B cell (primary cell): ENCODE measurements around the gene KLHL13. TPM values are rescaled to one million over a fixed set of nuclear protein-coding genes. Genes with fewer than 3 reads are reported as not detected.

Experiments used
- ATAC-seq: fragments of 200-7000 bp; cut with Tn5 transposase; one replicate; pipeline ENCODE4 v1.10.0; 2021; ENCODE audit warnings: low read depth, mild to moderate bottlenecking, moderate number of reproducible peaks, moderate library complexity
- CTCF ChIA-PET: fragments of 350-600 bp; sonication (Branson Sonifier 250); formaldehyde crosslinking; loops from one replicate; lab custom pipeline; 2021; ENCODE audit warnings: antibody characterized with exemption, inconsistent platforms; lab: Charles Lee
- POLR2A ChIA-PET: fragments of 350-600 bp; sonication (Branson Sonifier 250); formaldehyde crosslinking; loops from one replicate; lab custom pipeline; 2021; ENCODE audit warnings: antibody characterized with exemption; lab: Charles Lee
- DNase-seq: peaks from one replicate; pipeline ENCODE4 v3.0.0; 2013
- H2AFZ ChIP-seq: 2 replicates; pipeline ENCODE4 v1.6.1; 2012; ENCODE audit warnings: mild to moderate bottlenecking, low read depth, low read length; ENCODE audit not compliant: insufficient read depth, poor library complexity, severe bottlenecking
- H3K27ac ChIP-seq, 2 donors: 1 replicate in 1 of 2; 2 replicates in 1 of 2; pipeline ENCODE4 v1.5.1; 2012 to 2013; ENCODE audit warnings: low read length in 2 of 2, mild to moderate bottlenecking in 2 of 2, moderate library complexity in 1 of 2
- H3K27me3 ChIP-seq, 4 experiments: fragments of 200-600 bp in 1 of 4; sonication (generic) in 1 of 4; replicated peaks in 1 of 4; 1 replicate in 2 of 4; 2 replicates in 2 of 4; pipeline versions ENCODE4 v1.6.1 to v1.7.0; 2013 to 2016; ENCODE audit warnings: low read length in 3 of 4, mild to moderate bottlenecking in 2 of 4, mixed read lengths in 1 of 4, moderate library complexity in 1 of 4; ENCODE audit not compliant: insufficient read depth in 4 of 4, control insufficient read depth in 3 of 4; ENCODE audit errors: control extremely low read depth in 1 of 4
- H3K36me3 ChIP-seq, 2 experiments: replicated peaks in 1 of 2; 1 replicate in 1 of 2; 2 replicates in 1 of 2; pipeline versions ENCODE4 v1.6.1 to v1.7.1; 2013; ENCODE audit warnings: low read length in 1 of 2; ENCODE audit not compliant: insufficient read depth in 2 of 2, control insufficient read depth in 1 of 2; ENCODE audit errors: control extremely low read depth in 1 of 2, extremely low read depth in 1 of 2
- H3K4me1 ChIP-seq, 2 donors: fragments of 200-600 bp in 1 of 2; sonication (generic) in 1 of 2; 1 replicate in 1 of 2; 2 replicates in 1 of 2; pipeline versions ENCODE4 v1.5.1 to v1.6.1; 2013 to 2017; ENCODE audit warnings: low read length in 2 of 2; ENCODE audit not compliant: control insufficient read depth in 2 of 2, insufficient read depth in 2 of 2
- H3K4me2 ChIP-seq: replicated peaks from 2 replicates; pipeline ENCODE3; 2012; ENCODE audit warnings: mild to moderate bottlenecking, low read depth, low read length; ENCODE audit not compliant: poor library complexity, severe bottlenecking
- H3K4me3 ChIP-seq, 5 experiments: fragments of 200-600 bp in 1 of 5; sonication (generic) in 1 of 5; 1 replicate in 3 of 5; 2 replicates in 2 of 5; pipeline versions ENCODE4 v1.5.1 to v1.7.0; 2011 to 2016; ENCODE audit warnings: low read length in 4 of 5, mild to moderate bottlenecking in 4 of 5, low read depth in 2 of 5, control low read depth in 1 of 5, moderate library complexity in 1 of 5; ENCODE audit not compliant: insufficient read depth in 1 of 5; ENCODE audit errors: control extremely low read depth in 1 of 5, extremely low read depth in 1 of 5
- H3K79me2 ChIP-seq: fragments of 200-600 bp; sonication (generic); one replicate; pipeline ENCODE4 v1.6.0; 2016; ENCODE audit warnings: low read length; ENCODE audit not compliant: control insufficient read depth, insufficient read depth
- H3K9ac ChIP-seq: fragments of 200-600 bp; sonication (generic); 2 replicates; pipeline ENCODE4 v1.6.1; 2017; ENCODE audit warnings: mild to moderate bottlenecking, low read length, moderate library complexity
- H3K9me3 ChIP-seq, 3 donors: one replicate each; pipeline versions ENCODE4 v1.6.1 to v1.7.1; 2013; ENCODE audit warnings: low read length in 2 of 3; ENCODE audit not compliant: control insufficient read depth in 2 of 3, insufficient read depth in 1 of 3; ENCODE audit errors: control extremely low read depth in 1 of 3
- H4K20me1 ChIP-seq: 2 replicates; pipeline ENCODE4 v1.6.0; 2012; ENCODE audit warnings: mild to moderate bottlenecking, low read length; ENCODE audit not compliant: insufficient read depth, control insufficient read depth, poor library complexity, severe bottlenecking
- H3K27ac Mint-ChIP-seq: one replicate; pipeline ENCODE4 v1.8.0; 2021; ENCODE audit warnings: mixed read lengths
- H3K27me3 Mint-ChIP-seq: one replicate; pipeline ENCODE4 v1.8.0; 2021; ENCODE audit warnings: mixed read lengths
- H3K4me1 Mint-ChIP-seq: one replicate; pipeline ENCODE4 v1.8.0; 2021; ENCODE audit warnings: mixed read lengths
- H3K4me3 Mint-ChIP-seq: one replicate; pipeline ENCODE4 v1.8.0; 2021; ENCODE audit warnings: mixed read lengths
- H3K9me3 Mint-ChIP-seq: one replicate; pipeline ENCODE4 v1.8.0; 2022; ENCODE audit warnings: mixed read lengths; ENCODE audit not compliant: insufficient read depth
- EZH2 ChIP-seq: IDR thresholded peaks from 2 replicates; pipeline ENCODE4 v1.6.1; 2012; ENCODE audit warnings: borderline replicate concordance, low read depth, mild to moderate bottlenecking, moderate library complexity, low read length; ENCODE audit not compliant: insufficient read depth, poor library complexity, severe bottlenecking
- WGBS: methylation state at CpG from one replicate; pipeline ENCODE4 v1.1.5; 2013; ENCODE audit warnings: missing lambda C conversion rate; ENCODE audit not compliant: insufficient coverage; 5-methylcytosine and 5-hydroxymethylcytosine counted together
- intact Hi-C: fragments of 100-400 bp; cut with micrococcal nuclease; formaldehyde crosslinking; loops from one replicate; pipeline ENCODE4 v1.10.0; 2022
- polyA plus RNA-seq: library from polyadenylated mRNA; depleted of rRNA; stranded (reverse); fragments of >200 nt; gene quantifications from 2 replicates; pipeline ENCODE4 v1.2.3, GENCODE V29; 2012
- total RNA-seq, 2 donors: library from RNA; stranded (reverse); fragments of 120-200 nt in 1 of 2; gene quantifications; 1 replicate in 1 of 2; 2 replicates in 1 of 2; pipeline versions ENCODE4 v1.2.3 to v1.2.4, GENCODE V29; 2013 to 2022
- TF ChIP-seq, protein P1 (sequence below): fragments of 200-600 bp; IDR thresholded peaks from one replicate; pipeline ENCODE4 v1.8.0; 2022; ENCODE audit warnings: antibody characterized with exemption, mild to moderate bottlenecking

Gene KLHL13
- total and polyA plus RNA-seq, 2 donors (not counting 1 experiment from before 2014, with no cell fraction given) = 0.04 TPM; not detected in 1

DNA sequence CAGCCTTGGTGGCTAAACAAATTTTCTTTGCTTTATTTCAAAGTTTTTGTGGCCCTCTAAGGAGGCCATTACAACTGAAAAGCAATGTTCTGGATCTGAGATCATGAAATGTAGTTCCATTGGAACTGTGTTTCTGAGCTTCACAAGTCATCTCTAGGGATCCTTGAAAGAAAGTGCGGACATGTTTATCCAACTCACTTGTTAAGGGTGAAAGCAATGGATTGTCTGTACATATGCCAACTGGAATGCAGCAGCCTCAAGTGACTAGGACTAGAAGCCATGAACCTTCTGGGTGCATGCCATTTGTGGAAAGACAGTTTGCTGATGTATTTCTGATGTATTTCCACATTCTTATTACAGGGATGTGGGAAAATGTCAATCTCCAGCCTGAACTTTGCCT lies 36.7 kb upstream of the KLHL13 start:
- H3K27ac ChIP-seq = no peak overlapping the region
- WGBS = 71% methylated on average over 1 of the region's 1 CpG
- Mint-ChIP-seq H3K4me1 (no peaks in the 10 kb centered on the region), H3K27me3 (no peaks in the 10 kb centered on the region), H3K27ac (no peak overlapping the region), H3K9me3 (no peaks in the 10 kb centered on the region), H3K4me3 (no peak overlapping the region)
- H2AFZ ChIP-seq = no peak overlapping the region
- H3K79me2 ChIP-seq = no peaks in the 10 kb centered on the region
- POLR2A ChIA-PET = no interaction called here
- ATAC-seq (no peak), DNase-seq (no peak)
- H3K36me3 ChIP-seq = no peaks in the 10 kb centered on the region
- no peaks in the 10 kb centered on the region for H3K27me3 ChIP-seq
- intact Hi-C loops = no loop called here
- H3K9ac ChIP-seq = no peak overlapping the region
- H3K4me1 ChIP-seq = no peaks in the 10 kb centered on the region
- H3K4me2 ChIP-seq = no peak overlapping the region
- TF ChIP-seq EZH2 = no peak
- TF ChIP-seq, protein P1, sequence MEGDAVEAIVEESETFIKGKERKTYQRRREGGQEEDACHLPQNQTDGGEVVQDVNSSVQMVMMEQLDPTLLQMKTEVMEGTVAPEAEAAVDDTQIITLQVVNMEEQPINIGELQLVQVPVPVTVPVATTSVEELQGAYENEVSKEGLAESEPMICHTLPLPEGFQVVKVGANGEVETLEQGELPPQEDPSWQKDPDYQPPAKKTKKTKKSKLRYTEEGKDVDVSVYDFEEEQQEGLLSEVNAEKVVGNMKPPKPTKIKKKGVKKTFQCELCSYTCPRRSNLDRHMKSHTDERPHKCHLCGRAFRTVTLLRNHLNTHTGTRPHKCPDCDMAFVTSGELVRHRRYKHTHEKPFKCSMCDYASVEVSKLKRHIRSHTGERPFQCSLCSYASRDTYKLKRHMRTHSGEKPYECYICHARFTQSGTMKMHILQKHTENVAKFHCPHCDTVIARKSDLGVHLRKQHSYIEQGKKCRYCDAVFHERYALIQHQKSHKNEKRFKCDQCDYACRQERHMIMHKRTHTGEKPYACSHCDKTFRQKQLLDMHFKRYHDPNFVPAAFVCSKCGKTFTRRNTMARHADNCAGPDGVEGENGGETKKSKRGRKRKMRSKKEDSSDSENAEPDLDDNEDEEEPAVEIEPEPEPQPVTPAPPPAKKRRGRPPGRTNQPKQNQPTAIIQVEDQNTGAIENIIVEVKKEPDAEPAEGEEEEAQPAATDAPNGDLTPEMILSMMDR = no peak
- H3K9me3 ChIP-seq = no peaks in the 10 kb centered on the region
- no peaks in the 10 kb centered on the region for H4K20me1 ChIP-seq
- no peak overlapping the region for H3K4me3 ChIP-seq
- CTCF ChIA-PET = no interaction called here

DNA sequence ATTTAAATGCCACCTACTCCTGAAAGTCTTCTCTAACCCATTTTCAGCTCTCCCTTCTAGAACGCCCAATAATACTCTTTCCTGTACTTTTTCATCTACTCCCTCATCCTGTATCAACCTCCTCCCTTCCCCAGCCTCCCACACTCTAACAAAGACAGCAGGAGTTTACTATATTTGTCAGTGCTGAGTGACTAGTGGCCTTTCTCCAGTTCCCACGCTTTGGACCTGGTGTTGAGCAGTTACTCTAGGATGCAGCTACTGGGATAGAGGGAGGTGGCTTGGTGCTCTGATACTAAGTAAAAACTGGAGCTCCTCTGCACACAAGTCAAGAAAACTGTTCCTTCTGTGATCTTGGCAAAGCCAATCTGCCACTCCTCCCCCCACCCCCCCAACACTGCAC lies 36.1 kb upstream of the KLHL13 start:
- Mint-ChIP-seq H3K4me3 (no peak overlapping the region), H3K4me1 (no peaks in the 10 kb centered on the region), H3K27me3 (no peaks in the 10 kb centered on the region), H3K9me3 (no peaks in the 10 kb centered on the region), H3K27ac (no peak overlapping the region)
- TF ChIP-seq EZH2 = no peak
- TF ChIP-seq, protein P1 = no peak
- DNase-seq = no peak
- Histone ChIP-seq H3K79me2 (no peaks in the 10 kb centered on the region), H3K4me1 (no peaks in the 10 kb centered on the region), H3K9me3 (no peaks in the 10 kb centered on the region), H3K27ac (no peak overlapping the region), H3K4me3 (no peak overlapping the region), H3K4me2 (no peak overlapping the region), H4K20me1 (no peaks in the 10 kb centered on the region), H2AFZ (no peak overlapping the region), H3K27me3 (no peaks in the 10 kb centered on the region), H3K9ac (no peak overlapping the region), H3K36me3 (no peaks in the 10 kb centered on the region)
- CTCF ChIA-PET = no interaction called here
- POLR2A ChIA-PET = no interaction called here
- intact Hi-C loops = no loop called here
- ATAC-seq = no peak
- WGBS = no CpG with 5 or more reads among the region's 2 CpGs
